GM18526 (cell line): ENCODE data around the gene CLIC1.

Experiments used
- POLR2A ChIP-seq: IDR thresholded peaks from 3 replicates; pipeline ENCODE4 v1.6.1; 2011; ENCODE audit not compliant: insufficient read length; ENCODE audit errors: extremely low read depth

CLIC1 gene

DNA sequence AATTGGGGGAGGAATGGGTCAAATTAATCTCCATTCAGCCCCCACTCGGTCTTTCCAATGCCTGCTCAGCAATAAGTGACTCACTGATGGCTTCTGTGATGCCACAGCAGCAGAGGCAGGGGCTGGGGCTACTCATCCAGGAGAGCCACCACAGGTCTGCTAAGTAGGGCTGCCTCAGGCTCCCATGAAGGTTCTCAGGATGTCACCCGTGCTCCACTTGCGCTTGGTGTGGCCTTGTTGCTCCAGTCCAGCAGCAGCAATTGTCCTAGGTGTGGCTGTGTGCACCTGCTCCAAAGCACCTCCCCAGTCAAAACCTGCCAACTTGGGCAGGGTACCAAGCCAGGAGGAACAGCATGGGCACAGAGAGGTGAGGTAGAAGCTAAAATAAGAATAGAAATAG lies 14.2 kb downstream of the CLIC1 start:
- TF ChIP-seq POLR2A = no peak

DNA sequence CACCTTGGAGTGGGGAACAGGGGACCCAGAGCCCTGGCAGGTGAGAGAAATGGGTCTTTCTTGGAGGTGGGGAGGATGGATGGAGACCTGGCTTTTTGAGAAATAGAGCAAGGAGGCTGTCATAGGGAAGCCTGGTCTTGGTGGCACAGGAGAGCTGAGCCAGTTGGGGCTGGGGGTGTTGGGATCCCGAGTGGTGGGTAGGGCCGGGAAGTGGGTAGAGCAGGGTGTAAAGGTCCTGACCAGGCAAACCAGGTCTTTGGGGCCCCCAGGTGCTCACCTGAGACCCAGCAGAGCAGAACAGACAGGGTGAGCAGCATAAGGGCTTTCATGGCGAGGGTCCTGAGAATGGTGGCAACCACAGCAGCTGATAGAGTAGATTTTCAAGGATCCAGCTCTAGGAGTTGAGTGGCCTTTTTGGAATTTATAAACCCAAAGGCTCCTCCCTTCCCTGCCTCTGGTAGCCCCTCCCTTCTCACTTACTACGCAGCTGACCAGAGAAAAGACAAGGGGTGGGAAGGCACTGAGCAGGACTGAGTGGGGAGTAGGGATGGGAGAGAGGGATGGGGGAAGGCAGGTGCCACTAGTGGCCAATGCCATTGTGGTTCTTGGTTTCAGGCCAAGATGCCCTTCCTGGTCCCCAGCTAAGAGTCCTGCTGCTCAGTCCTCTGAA lies 14.8 kb downstream of the CLIC1 start, which contains the start of gene LY6G6C:
Gene LY6G6C, minus strand, starts transcription at position 396 of the 670 bp plus-strand sequence. Its CDS starts 67 bp downstream, at position 329.
- no peak for TF ChIP-seq POLR2A

DNA sequence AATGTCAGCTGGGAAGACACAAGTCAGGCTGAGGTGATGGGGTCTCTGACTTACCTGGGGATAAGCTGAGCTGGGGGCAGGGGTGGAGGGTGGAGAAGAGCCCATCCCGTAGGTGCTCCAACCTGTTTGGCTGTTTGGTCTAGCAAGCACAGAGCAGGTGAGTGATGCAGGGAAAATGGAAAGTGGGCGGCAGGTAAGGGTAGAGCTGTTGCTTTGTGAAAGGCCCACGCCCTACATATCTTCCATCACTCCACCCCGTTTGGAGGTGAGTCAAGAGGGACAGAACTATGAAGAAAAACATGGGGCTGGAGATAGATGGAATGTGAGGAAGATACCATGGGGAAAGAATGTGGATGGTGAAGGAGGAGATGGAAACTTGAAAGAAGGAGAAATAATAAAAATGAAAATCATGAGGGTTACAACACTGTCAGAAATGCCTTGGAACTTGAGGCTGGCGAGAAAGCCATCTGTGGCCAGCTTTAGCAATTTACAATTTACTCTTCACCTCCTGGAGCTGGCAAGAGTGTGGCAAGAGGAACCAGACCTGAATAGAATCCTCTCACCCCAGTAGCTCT lies 16.0 kb downstream of the CLIC1 start:
- TF ChIP-seq POLR2A = no peak

DNA sequence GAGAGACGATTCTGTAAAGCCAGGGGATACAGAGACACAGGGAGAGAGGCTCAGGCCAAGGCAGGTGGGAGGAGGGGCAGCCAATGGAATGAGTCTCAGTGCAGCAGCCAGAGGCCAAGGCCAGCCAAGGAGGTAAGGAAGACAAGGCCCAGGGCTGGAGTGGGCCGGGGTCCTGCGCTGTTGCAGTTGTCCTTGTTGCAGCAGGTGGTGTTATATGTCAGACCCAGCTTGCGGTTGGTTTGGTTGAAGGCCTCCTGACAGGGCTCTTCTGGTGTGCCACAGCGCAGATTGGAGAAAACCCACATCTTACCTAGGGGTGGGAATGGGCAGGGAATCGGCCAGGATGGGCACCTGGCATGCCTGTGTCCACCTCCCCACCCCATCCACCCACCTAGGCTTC lies 17.3 kb downstream of the CLIC1 start:
- no peak for TF ChIP-seq POLR2A

DNA sequence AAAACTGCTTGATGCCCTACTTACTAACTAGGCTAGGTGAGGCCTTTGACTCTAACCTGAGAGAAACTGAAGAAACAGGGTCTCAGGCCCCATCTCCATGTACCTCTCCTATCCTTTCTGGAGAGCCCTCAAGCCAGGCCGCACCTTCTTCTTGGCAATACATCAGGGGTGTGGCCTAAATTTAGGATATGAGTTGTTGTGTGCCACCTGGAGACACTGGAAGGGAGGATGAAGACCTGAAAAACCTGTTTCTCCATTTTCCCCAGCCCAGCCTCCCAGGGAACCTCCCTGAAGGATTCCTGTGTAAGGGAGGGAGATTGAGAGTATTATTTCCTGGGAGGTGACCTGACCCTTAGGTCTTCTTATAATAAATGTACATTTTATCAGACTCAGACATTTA lies 18.1 kb downstream of the CLIC1 start:
- no peak for TF ChIP-seq POLR2A

DNA sequence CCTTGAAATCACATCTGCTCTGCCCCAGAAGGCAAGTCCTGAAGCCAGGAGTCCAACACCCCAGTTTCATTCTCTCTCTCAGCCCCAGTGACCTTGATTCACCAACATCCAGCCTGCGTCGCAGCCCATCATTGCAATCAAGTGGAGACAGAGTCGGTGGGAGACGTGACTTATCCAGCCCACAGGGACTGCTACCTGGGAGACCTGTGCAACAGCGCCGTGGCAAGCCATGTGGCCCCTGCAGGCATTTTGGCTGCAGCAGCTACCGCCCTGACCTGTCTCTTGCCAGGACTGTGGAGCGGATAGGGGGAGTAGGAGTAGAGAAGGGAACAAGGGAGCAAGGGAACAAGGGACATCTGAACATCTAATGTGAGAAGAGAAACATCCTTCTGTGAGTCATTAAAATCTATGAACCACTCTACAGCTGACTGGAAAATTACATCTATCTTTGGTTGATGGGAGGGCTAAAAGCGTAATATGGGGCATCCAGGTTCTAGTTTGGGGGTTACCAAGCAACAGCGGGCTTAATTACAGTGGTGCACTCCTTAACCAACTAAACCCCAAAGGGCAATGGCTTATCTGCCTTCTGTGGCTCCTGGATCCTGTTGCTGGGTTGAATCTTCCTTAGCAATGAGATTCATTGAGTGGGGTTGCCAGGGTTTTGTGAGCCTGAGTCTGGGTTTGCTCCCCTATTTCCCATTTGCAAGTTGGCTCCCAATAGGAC lies 18.7 kb downstream of the CLIC1 start:
- no peak for TF ChIP-seq POLR2A

DNA sequence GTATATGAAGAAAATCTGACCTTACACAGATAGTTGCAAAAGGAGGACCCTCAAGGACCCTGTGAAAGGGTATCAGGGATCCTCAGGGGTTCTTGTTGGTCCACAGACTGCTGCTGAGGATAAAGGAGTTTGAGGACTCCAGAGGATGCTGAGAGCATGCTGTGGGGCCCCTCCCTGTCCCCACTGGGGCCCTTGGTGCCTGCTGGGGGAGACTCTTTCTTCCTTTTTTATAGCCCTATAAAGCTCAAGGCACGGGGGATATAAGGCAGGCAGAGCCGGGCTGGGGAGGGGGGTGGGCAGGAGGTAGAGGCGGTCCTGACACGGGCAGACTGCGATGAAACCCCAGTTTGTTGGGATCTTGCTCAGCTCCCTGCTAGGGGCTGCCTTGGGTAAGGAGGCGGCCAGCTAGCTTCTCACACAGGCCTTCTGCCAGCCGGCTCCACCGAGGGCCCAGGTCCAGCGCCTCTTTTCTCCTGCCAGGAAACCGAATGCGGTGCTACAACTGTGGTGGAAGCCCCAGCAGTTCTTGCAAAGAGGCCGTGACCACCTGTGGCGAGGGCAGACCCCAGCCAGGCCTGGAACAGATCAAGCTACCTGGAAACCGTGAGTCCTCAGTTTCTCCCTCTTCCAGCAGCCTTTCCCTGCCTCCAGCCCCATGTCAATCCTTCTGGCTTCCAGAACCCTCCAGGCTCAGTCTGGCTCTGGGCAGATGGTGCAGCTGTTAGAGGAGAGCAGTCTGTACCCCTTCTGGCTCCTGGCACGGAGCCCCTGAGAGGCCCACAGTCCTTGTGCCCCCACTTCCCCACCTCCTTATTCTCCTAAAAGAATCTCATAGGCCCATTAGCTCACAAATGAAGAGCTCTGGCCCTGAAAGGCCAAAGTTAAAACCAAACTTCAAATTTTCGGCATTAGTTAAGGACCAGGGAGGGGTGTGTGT lies 21.0 kb downstream of the CLIC1 start, which contains the start of gene LY6G6D:
Gene LY6G6D, plus strand, starts transcription at position 327 of the 937 bp plus-strand sequence. Its CDS starts 8 bp downstream, at position 335.
- no peak for TF ChIP-seq POLR2A

DNA sequence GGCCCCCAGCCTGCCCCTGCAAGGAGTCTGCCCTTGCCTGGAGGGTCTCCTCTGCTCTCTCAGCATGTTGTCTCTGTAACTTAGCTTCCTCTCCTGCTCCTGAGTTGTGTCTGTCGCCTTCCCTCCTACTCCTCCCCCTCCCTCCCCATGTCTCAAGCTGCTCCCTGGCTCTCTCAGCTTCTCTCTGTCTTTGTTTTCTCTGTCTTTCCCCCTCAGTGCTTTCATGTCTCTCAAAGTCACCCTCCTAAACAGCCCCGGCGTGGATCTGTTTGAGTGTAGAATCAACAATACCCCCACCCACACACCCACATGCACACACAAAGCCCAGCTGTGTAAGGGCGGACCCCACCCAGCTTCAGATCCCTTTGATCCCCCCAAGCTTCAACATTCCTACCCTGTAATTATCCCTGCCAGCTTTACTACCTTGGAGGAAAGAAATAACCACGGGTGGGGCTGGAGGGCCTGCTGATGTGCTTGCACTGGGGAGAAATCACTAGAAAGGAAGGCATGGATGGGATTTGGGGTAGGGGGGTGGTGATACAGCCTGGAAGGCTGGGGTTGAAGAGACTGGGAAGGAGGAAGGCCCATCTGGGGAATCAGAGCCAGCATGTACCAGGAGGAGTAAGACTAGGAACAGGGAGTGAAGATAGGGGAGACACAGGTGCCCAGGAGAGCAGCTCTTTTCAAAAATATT lies 22.2 kb downstream of the CLIC1 start:
- TF ChIP-seq POLR2A = no peak

DNA sequence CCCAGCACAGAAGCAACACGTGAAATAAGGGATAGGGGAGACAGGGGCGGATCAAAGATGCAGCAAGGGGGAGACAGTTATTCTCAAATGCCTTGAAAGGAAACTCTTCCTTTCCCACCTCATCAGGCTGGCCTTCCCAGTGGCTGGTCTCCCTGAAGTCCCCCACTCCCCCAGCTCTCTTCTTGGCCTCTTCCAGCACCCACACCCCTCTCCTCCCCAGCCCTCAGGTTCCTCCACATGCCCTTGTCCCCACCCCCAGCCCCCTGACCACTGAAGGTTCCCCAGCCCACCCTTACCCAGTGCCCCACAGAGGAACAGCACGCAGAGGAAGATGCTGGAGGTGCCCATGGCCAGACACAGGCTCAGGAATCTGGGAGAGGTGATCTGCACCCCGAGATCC lies 22.9 kb downstream of the CLIC1 start:
- TF ChIP-seq POLR2A = no peak

DNA sequence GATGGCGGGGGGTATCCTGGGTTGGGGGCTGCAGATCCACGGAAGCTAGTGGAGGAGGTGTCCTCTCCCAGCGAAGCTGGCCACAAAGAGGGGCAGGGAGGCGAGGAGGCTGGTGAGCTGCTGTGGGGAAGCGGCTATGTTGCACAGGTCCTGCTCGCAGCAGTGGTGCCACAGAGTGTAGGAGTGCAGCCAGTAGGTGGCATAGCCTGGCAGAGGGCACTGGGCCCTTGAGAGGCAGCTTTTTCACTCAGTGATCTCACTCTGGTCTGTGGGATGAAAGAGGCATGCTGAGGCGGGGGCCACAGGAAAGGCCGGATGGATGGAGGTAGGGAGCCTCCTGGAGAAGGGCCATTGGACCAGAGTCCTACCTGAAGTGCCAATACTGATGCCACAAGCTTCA lies 24.0 kb downstream of the CLIC1 start:
- TF ChIP-seq POLR2A = no peak

DNA sequence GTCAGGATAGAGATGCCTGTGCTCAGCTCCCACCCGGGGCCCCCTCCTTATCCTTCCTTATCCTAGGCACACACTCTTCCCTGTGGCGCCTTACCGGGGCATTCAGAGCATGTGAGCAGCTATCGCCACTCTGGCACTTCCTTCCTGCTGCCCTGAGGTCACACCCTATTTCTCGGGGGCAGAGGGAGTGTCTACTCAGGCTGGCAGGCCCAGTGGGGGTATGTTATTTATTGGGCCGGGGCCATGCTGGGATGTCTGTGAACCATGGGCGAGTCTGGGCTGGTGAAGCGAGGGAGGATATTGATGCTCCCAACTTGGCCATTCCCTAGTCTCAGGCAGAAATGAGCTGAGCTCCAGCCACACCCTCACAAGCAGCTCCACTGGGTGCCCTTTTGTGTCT lies 25.1 kb downstream of the CLIC1 start:
- TF ChIP-seq POLR2A = no peak

DNA sequence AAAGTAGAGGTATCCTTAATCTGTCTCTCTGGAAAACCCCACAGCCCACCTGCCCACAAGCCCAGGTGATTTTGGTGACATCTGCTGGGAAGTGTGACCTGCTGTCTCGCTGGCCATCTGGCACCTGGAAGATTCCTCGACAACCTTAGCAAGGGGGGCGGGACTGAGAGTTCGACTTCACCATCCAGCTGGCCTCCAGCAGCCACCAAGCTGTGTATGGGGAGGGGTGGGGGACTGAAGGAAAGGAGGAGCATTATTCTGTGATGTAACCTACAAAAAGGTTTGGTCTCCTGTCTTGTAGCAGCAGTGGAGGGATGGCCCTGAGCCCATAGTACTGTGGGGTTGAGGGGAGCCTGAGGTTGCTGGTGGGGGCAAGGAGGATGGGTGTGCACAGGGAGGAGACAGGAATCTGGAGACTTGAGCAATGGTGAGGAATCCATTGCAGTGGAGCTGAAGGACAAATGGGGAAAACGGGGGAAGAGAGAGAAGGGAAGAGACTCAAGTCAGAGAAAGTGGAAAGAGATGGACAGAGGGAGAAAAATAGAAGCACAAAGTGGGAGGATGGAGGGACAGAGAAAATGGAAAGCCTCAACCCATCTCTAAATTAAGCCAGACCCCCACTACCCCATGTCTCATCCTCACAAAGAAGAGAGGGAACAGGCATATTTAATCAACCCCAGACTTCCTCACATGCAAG lies 25.7 kb downstream of the CLIC1 start:
- no peak for TF ChIP-seq POLR2A

DNA sequence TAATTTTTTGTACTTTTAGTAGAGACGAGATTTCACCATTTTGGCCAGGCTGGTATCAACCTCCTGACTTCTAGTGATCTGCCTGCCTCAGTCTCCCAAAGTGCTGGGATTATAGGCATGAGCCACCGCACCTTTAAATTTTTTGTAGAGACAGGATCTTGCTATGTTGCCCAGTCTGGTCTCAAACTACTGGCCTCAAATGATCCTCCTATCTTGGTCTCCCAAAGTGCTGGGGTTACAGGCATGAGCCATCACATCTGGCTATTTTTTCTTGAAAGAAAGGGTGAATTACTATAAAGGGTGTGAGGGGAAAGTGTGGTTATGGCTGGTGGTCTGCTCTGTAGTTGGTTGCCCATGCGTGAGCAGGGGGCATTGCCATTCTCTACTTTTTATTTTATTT lies 28.1 kb downstream of the CLIC1 start:
- TF ChIP-seq POLR2A = no peak

DNA sequence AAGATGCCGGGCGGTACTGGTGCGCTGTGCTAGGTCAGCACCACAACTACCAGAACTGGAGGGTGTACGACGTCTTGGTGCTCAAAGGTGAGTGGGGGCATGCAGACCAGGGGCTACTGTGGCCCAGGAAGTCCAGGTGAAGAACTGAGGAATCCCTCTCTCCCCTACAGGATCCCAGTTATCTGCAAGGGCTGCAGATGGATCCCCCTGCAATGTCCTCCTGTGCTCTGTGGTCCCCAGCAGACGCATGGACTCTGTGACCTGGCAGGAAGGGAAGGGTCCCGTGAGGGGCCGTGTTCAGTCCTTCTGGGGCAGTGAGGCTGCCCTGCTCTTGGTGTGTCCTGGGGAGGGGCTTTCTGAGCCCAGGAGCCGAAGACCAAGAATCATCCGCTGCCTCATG lies 28.6 kb downstream of the CLIC1 start:
- TF ChIP-seq POLR2A = no peak
